Endothelial cell of umbilical vein (primary cell): ENCODE data around the gene FBXO30. TPM values are rescaled to one million over a fixed set of nuclear protein-coding genes. Genes with fewer than 3 reads are reported as not detected.

Experiments
- BruUV-seq: library from RNA; stranded (reverse); fragments of 400-500 nt; replicated peaks from 2 replicates; lab custom pipeline; 2021; lab: Mats Ljungman, UMichigan
- CTCF ChIA-PET: fragments of 300-600, 350-600 bp; sonication (Branson Sonifier 250); formaldehyde crosslinking; loops from one replicate; lab custom pipeline; 2021; ENCODE audit warnings: antibody characterized with exemption, inconsistent platforms; lab: Charles Lee
- POLR2A ChIA-PET: fragments of 300-600, 350-600 bp; sonication (Branson Sonifier 250); formaldehyde crosslinking; loops from one replicate; lab custom pipeline; 2021; ENCODE audit warnings: antibody characterized with exemption, inconsistent platforms; lab: Charles Lee
- DNase-seq: peaks from one replicate; pipeline ENCODE4 v3.0.0-alpha.2; 2011; ENCODE audit warnings: low read depth, low spot score
- FAIRE-seq: peaks from 2 replicates; lab custom pipeline; 2011; peaks lifted over from hg19 to GRCh38; lab: Jason Lieb, UNC
- H2AFZ ChIP-seq: 2 replicates; pipeline ENCODE4 v1.6.0; 2012; ENCODE audit warnings: low read depth, low read length, control low read depth, inconsistent platforms
- H3K27ac ChIP-seq: 2 replicates; pipeline ENCODE4 v1.5.1; 2011; ENCODE audit warnings: low read depth, mild to moderate bottlenecking, control low read depth, low read length, moderate library complexity; ENCODE audit not compliant: insufficient read depth
- H3K27me3 ChIP-seq, 2 experiments: 2 replicates each; pipeline versions ENCODE4 v1.6.0 to v1.6.1; 2011; ENCODE audit warnings: low read length in 2 of 2, mixed read lengths in 1 of 2; ENCODE audit not compliant: control insufficient read depth in 2 of 2, insufficient read depth in 2 of 2
- H3K36me3 ChIP-seq, 2 experiments: 2 replicates in 1 of 2; 3 replicates in 1 of 2; pipeline ENCODE4 v1.5.1; 2011; ENCODE audit warnings: low read length in 2 of 2, mild to moderate bottlenecking in 1 of 2, moderate library complexity in 1 of 2; ENCODE audit not compliant: control insufficient read depth in 2 of 2, insufficient read depth in 2 of 2; ENCODE audit errors: extremely low read depth in 1 of 2
- H3K4me1 ChIP-seq: 3 replicates; pipeline ENCODE4 v1.5.1; 2011; ENCODE audit warnings: mild to moderate bottlenecking, low read length; ENCODE audit not compliant: control insufficient read depth, insufficient read depth; ENCODE audit errors: extremely low read depth
- H3K4me2 ChIP-seq: 2 replicates; pipeline ENCODE4 v1.6.1; 2011; ENCODE audit warnings: low read length, control low read depth, mixed read lengths; ENCODE audit not compliant: insufficient read depth
- H3K4me3 ChIP-seq, 3 experiments: fragments of 200-600 bp in 1 of 3; sonication (generic), shearing (Covaris generic) in 1 of 3; replicated peaks in 1 of 3; 2 replicates each; pipeline ENCODE4 v1.5.1; 2011 to 2016; ENCODE audit warnings: control low read depth in 3 of 3, low read length in 3 of 3, mild to moderate bottlenecking in 2 of 3, inconsistent platforms in 1 of 3, low read depth in 1 of 3, moderate library complexity in 1 of 3; ENCODE audit not compliant: insufficient read depth in 1 of 3
- H3K79me2 ChIP-seq: 2 replicates; pipeline ENCODE4 v1.6.0; 2012; ENCODE audit warnings: low read length, inconsistent platforms; ENCODE audit not compliant: control insufficient read depth, insufficient read depth
- H3K9ac ChIP-seq: replicated peaks from 2 replicates; pipeline ENCODE3; 2011; ENCODE audit warnings: low read length, control low read depth; ENCODE audit not compliant: insufficient read depth; ENCODE audit errors: extremely low read depth
- H3K9me1 ChIP-seq: replicated peaks from 3 replicates; pipeline ENCODE4 v1.6.0; 2011; ENCODE audit warnings: mild to moderate bottlenecking, low read length; ENCODE audit not compliant: control insufficient read depth, insufficient read depth; ENCODE audit errors: extremely low read depth
- H3K9me3 ChIP-seq: replicated peaks from 2 replicates; pipeline ENCODE4 v1.5.1; 2012; ENCODE audit warnings: low read length, inconsistent platforms; ENCODE audit not compliant: control insufficient read depth, insufficient read depth
- H4K20me1 ChIP-seq: replicated peaks from 2 replicates; pipeline ENCODE3; 2011; ENCODE audit warnings: mild to moderate bottlenecking, low read length; ENCODE audit not compliant: control insufficient read depth, insufficient read depth; ENCODE audit errors: extremely low read depth
- EZH2 ChIP-seq: IDR thresholded peaks from 2 replicates; pipeline ENCODE4 v1.6.1; 2012; ENCODE audit warnings: borderline replicate concordance, low read depth, mild to moderate bottlenecking, moderate library complexity, low read length, inconsistent platforms; ENCODE audit not compliant: severe bottlenecking
- FOS ChIP-seq: IDR thresholded peaks from 2 replicates; pipeline ENCODE4 v1.6.1; 2011; ENCODE audit warnings: mild to moderate bottlenecking, low read length, moderate library complexity, borderline replicate concordance; ENCODE audit not compliant: insufficient read depth
- GATA2 ChIP-seq: IDR thresholded peaks from 2 replicates; pipeline ENCODE4 v1.7.0; 2011; ENCODE audit warnings: low read depth, mild to moderate bottlenecking, moderate library complexity, mixed read lengths, low read length; ENCODE audit not compliant: insufficient read length, insufficient read depth
- JUN ChIP-seq: IDR thresholded peaks from 2 replicates; pipeline ENCODE4 v1.6.1; 2011; ENCODE audit warnings: borderline replicate concordance, low read depth; ENCODE audit not compliant: insufficient read length, insufficient read depth
- MYC ChIP-seq: IDR thresholded peaks from one replicate; pipeline ENCODE4 v1.6.1; 2011; ENCODE audit warnings: mild to moderate bottlenecking, low read depth, low read length
- POLR2A ChIP-seq: IDR thresholded peaks from 2 replicates; pipeline ENCODE4 v1.6.1; 2012; ENCODE audit warnings: low read depth, mild to moderate bottlenecking, control low read depth, low read length
- POLR2AphosphoS5 ChIP-seq: IDR thresholded peaks from 2 replicates; pipeline ENCODE4 v1.6.1; 2012; ENCODE audit warnings: low read depth, mild to moderate bottlenecking, control low read depth, low read length, moderate library complexity; ENCODE audit not compliant: insufficient read depth
- dilution Hi-C: fragments of 300-500 bp; cut with MboI; formaldehyde crosslinking; loops from one replicate; pipeline ENCODE4 v1.15.0; 2019; ENCODE audit warnings: low sequenced_read_pairs; ENCODE audit not compliant: extremely low pct_ligation_motif_present
- intact Hi-C: fragments of 100-400 bp; cut with micrococcal nuclease; formaldehyde crosslinking; loops from one replicate; pipeline ENCODE4 v1.10.0; 2022
- polyA plus RNA-seq, 4 experiments: library from polyadenylated mRNA; depleted of rRNA in 3 of 4; stranded (reverse) in 3 of 4; unstranded in 1 of 4; fragments of >200 nt; gene quantifications; 2 replicates each; pipeline versions ENCODE4 v1.2.1 to v1.2.3, GENCODE V29; 2011 to 2012; ENCODE audit warnings: missing spikeins in 1 of 4
- total RNA-seq: library from RNA; stranded (reverse); gene quantifications from 2 replicates; pipeline ENCODE4 v1.2.3, GENCODE V29; 2021
- TF ChIP-seq, protein P1 (sequence below): IDR thresholded peaks from 2 replicates; pipeline ENCODE4 v1.6.1; 2011; ENCODE audit not compliant: insufficient read depth, insufficient read length
- TF ChIP-seq, protein P2 (sequence below), 2 donors: IDR thresholded peaks; 1 replicate in 1 of 2; 2 replicates in 1 of 2; pipeline ENCODE4 v1.5.1; 2011; ENCODE audit warnings: low read length in 2 of 2, mild to moderate bottlenecking in 2 of 2, moderate library complexity in 2 of 2, control low read depth in 1 of 2, inconsistent platforms in 1 of 2, low read depth in 1 of 2; ENCODE audit not compliant: insufficient read depth in 1 of 2; ENCODE audit errors: extremely low read depth in 1 of 2

The FBXO30 gene
- total and polyA plus RNA-seq, 2 donors (not counting 3 experiments of a cell fraction or from before 2014, with no cell fraction given): 3.3 to 11.1 TPM

DNA sequence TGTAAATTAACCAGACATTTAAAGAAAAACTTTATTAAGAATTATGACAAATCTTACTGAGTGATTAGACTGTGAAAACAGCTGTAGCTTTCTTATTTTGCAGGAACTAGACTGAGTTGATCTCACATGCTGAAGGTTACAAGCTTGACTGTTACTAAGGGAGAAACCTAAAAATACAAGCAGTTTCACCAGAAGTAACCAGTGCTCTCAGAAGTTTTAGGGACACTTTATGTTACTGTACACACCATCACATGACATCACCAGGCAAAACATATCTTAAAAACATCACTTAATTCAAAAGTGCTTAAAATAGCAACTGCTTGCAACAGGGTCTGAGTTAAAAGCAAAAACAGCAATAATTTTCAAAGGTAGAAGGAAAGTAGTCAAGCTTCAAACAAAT, 5.4 kb downstream of the FBXO30 start:
- no TSS peak for BruUV-seq
- no peak for TF ChIP-seq MYC
- TF ChIP-seq JUN: no peak
- TF ChIP-seq, protein P1, sequence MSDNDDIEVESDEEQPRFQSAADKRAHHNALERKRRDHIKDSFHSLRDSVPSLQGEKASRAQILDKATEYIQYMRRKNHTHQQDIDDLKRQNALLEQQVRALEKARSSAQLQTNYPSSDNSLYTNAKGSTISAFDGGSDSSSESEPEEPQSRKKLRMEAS: no peak
- no peak for TF ChIP-seq EZH2
- TF ChIP-seq, protein P2, sequence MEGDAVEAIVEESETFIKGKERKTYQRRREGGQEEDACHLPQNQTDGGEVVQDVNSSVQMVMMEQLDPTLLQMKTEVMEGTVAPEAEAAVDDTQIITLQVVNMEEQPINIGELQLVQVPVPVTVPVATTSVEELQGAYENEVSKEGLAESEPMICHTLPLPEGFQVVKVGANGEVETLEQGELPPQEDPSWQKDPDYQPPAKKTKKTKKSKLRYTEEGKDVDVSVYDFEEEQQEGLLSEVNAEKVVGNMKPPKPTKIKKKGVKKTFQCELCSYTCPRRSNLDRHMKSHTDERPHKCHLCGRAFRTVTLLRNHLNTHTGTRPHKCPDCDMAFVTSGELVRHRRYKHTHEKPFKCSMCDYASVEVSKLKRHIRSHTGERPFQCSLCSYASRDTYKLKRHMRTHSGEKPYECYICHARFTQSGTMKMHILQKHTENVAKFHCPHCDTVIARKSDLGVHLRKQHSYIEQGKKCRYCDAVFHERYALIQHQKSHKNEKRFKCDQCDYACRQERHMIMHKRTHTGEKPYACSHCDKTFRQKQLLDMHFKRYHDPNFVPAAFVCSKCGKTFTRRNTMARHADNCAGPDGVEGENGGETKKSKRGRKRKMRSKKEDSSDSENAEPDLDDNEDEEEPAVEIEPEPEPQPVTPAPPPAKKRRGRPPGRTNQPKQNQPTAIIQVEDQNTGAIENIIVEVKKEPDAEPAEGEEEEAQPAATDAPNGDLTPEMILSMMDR (IDR thresholded peaks at IDR 0.05; ENCODE audit: extremely low read depth in 1 of 2, insufficient read depth in 1 of 2, low read depth in 1 of 2, low read length in 2 of 2): no peak
- no peak for TF ChIP-seq GATA2
- no peak for TF ChIP-seq POLR2AphosphoS5
- no peak for TF ChIP-seq FOS
- TF ChIP-seq POLR2A: no peak
- no peak overlapping the region for H3K9ac ChIP-seq
- no peak for FAIRE-seq
- H3K36me3 ChIP-seq: peaks cover 12% of the 10 kb centered on the region in 2 experiments
- peaks cover 10% of the 10 kb centered on the region for H4K20me1 ChIP-seq
- H3K4me2 ChIP-seq: no peak overlapping the region
- no peaks in the 10 kb centered on the region for H3K9me1 ChIP-seq
- dilution Hi-C loops: no loop called here
- DNase-seq: no peak
- intact Hi-C loops: no loop called here
- peaks cover 20% of the 10 kb centered on the region for H3K4me1 ChIP-seq
- no peak overlapping the region for H2AFZ ChIP-seq
- no peaks in the 10 kb centered on the region for H3K27me3 ChIP-seq
- peaks cover 93% of the 10 kb centered on the region for H3K79me2 ChIP-seq
- ChIA-PET CTCF (interaction anchor here (1.1 kb wide), 1 partner anchor 79 kb away, joined by 3 read pairs; no protein-coding TSS in a partner anchor), POLR2A (no interaction called here)
- H3K4me3 ChIP-seq: no peak overlapping the region
- no peaks in the 10 kb centered on the region for H3K9me3 ChIP-seq
- no peak overlapping the region for H3K27ac ChIP-seq
